HG02763 (cell line): ENCODE results near the gene EHHADH.
"Not testable (repeated sequence)": the region's sequence is repeated elsewhere in the genome, so short reads cannot be mapped to it uniquely, and the experiment has no call there.

Source experiments
- ATAC-seq: cut with Tn5 transposase; IDR thresholded peaks from one replicate; pipeline ENCODE4 v1.9.1; 2021; ENCODE audit warnings: mild to moderate bottlenecking, moderate library complexity; ENCODE audit not compliant: unreplicated experiment

The EHHADH gene

GRCh38 chr3:185253133-185253532 is 716 bp downstream of the EHHADH start:
- not testable (repeated sequence) for ATAC-seq

- ATAC-seq, result no peak
Observed at GRCh38 chr3:185251272-185251671, 2.6 kb downstream of the EHHADH start.

GRCh38 chr3:185250653-185251052 is 3.2 kb downstream of the EHHADH start:
- ATAC-seq, result no peak

- ATAC-seq, result no peak
Observed at GRCh38 chr3:185250247-185250646, 3.6 kb downstream of the EHHADH start.

DNA sequence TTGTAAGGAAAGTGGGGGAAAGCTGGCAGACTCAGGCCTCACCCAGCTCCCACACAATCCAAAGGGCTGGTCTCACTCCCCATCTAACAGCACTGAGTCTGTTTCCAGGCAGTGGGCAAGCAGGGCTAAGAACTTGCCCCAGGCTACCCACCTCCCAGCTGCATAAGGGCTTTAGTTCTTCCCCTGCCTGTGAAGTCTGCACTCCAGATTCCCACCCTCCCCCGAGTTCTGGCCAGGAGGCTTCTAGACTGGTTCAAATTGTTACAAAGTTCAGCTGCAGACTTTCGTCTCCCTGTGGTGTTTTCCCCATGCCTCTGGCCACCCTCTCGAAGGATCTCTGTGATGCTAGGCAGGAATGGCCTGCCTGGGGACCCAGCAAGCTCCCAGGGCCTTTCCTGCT is 11.2 kb downstream of the EHHADH start:
- no peak for ATAC-seq

DNA sequence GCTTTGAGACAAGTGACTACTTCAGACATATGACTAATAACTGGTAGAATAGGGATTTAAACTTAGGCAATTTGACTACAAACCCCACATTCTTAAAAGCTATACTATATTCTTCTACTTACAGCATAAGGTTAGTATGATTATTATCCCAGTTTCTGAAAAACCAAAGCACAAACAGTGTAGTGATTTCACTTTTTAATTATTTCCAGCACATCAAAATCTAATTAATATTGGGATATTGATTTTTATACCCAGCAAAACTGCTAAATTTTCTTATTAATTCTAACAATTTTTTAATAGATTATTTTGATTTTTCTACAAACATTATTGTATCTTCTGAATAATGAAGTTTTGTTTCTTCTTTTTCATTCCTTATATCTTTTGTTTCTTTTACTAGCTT is 16.9 kb downstream of the EHHADH start:
- ATAC-seq, result no peak

- ATAC-seq, result no peak
Observed at GRCh38 chr3:185233328-185233727, 20.5 kb downstream of the EHHADH start.

- not testable (repeated sequence) for ATAC-seq
Observed at GRCh38 chr3:185226526-185226925, 27.3 kb downstream of the EHHADH start.

- ATAC-seq, result no peak
Observed at GRCh38 chr3:185225523-185225922, 28.3 kb downstream of the EHHADH start.

- ATAC-seq, result no peak
Observed at GRCh38 chr3:185225080-185225479, 28.8 kb downstream of the EHHADH start.

- ATAC-seq, result no peak
Observed at GRCh38 chr3:185221203-185221602, 32.6 kb downstream of the EHHADH start.

DNA sequence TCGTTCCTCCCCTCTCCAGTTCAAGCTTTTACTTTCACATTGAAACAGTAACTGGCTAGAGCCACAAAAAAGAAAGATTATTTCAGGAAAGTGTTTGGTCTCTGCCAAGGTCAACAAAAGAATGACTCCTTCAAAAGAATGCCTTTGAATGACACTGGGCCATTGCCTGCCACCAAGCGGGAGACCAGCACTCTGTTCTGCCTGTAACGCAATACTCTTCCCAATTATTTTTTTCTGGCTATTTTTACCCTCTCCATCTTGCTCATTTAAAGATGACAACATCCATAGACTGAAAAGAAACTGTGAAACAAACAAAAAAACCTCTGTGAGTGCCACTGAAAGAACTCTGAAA is 37.3 kb downstream of the EHHADH start:
- no peak for ATAC-seq

- no peak for ATAC-seq
Observed at GRCh38 chr3:185215873-185216606, 37.8 kb downstream of the EHHADH start.

DNA sequence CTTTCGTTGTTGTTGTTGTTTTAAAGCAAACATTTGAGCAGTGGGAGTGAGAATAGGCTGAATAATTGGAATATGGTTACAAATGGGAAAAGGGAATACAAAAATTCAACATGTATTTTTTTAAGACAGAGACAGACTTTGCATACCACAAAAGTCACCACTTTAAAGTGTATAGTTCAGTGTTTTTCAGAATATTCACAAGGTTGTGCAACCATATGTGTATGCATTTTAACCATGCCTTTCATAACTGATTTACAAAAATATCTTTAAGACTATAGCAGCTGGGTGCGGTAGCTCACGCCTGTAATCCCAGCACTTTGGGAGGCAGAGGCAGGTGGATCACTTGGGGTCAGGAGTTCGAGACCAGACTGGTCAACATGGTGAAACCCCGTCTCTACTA is 41.3 kb downstream of the EHHADH start:
- no peak for ATAC-seq

GRCh38 chr3:185212086-185212485 is 41.8 kb downstream of the EHHADH start:
- ATAC-seq, result no peak

- no peak for ATAC-seq
Observed at GRCh38 chr3:185210621-185211142, 43.2 kb downstream of the EHHADH start.

- no peak for ATAC-seq
Observed at GRCh38 chr3:185208823-185209222, 45.0 kb downstream of the EHHADH start.

DNA sequence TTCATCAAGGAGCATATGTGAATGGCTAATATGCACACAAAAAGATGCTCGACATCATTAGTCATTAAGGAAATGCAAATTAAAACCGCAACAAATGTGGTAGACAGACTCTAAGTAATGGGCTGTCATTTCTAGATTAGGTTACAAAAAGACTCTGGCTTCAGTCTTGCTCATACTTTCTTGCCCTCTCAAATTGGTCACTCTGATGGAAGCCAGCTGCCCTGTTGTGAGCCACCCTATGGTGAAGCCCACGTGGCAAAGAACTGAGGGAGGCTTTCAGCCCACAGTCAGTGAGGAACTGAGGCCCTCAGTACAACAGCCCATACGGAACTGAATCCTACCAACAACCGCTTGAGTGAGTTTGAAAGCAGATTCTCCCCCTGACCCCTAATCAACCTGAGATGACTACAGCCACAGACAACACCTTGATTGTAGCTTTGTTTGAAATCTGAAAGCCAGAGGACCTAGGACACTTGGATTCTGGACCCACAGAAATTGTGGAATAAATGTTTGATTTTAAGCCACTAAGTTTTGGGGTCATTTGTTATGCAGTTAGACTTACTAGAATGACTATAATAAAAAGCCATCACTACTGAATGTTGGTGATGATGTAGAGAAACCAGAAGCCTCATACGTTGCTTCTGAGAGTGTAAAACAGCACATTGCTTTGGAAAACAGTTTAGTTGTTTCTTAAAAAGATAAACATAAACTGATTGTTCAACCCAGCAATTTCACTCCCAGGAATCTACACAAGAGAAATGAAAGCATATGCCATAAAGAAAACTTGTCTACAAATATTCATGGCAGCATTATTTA is 45.7 kb downstream of the EHHADH start:
- peak; percentile 90 for ATAC-seq

DNA sequence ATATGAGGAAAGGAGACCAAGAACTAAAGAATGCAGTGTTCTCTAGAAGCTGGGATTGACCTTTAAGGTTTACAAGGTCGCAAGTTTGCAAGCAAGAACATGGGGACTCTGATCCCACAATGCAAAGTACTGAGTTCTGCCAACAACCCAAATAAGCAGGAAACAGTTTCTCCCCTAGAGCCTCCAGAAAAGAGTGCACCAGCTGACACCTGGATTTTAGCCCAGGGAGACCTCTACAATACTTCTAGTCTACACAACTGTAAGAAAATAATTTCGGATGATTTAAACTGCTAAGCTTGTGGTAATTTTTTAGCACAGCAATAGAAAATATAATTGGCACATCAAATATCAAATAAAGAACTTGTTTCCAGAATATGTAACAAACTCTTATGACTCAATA is 46.4 kb downstream of the EHHADH start:
- no peak for ATAC-seq

- no peak for ATAC-seq
Observed at GRCh38 chr3:185205865-185206264, 48.0 kb downstream of the EHHADH start.

GRCh38 chr3:185204894-185205293 is 49.0 kb downstream of the EHHADH start:
- no peak for ATAC-seq

GRCh38 chr3:185200639-185201038 is 53.2 kb downstream of the EHHADH start:
- ATAC-seq, result no peak
